ENCODE measurements around the gene EARS2.

- no peak for TF ChIP-seq POLR2A (IDR thresholded peaks at IDR 0.05)
- TF ChIP-seq, protein P1, sequence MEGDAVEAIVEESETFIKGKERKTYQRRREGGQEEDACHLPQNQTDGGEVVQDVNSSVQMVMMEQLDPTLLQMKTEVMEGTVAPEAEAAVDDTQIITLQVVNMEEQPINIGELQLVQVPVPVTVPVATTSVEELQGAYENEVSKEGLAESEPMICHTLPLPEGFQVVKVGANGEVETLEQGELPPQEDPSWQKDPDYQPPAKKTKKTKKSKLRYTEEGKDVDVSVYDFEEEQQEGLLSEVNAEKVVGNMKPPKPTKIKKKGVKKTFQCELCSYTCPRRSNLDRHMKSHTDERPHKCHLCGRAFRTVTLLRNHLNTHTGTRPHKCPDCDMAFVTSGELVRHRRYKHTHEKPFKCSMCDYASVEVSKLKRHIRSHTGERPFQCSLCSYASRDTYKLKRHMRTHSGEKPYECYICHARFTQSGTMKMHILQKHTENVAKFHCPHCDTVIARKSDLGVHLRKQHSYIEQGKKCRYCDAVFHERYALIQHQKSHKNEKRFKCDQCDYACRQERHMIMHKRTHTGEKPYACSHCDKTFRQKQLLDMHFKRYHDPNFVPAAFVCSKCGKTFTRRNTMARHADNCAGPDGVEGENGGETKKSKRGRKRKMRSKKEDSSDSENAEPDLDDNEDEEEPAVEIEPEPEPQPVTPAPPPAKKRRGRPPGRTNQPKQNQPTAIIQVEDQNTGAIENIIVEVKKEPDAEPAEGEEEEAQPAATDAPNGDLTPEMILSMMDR (IDR thresholded peaks at IDR 0.05), result no peak
Measured at GRCh38 chr16:23502466-23502865, 54.7 kb downstream of the EARS2 start.
